Hepatocyte (in vitro differentiated cells): ENCODE measurements around the gene EMC8. TPM values are rescaled to one million over a fixed set of nuclear protein-coding genes. Genes with fewer than 3 reads are reported as not detected.

ENCODE experiments used
- DNase-seq: peaks from one replicate; pipeline ENCODE4 v3.0.0-alpha.2; 2016; ENCODE audit warnings: low spot score
- H2AFZ ChIP-seq: fragments of 200-600 bp; sonication (generic); 2 replicates; pipeline ENCODE4 v1.6.0; 2016; ENCODE audit warnings: antibody characterized with exemption, mild to moderate bottlenecking
- H3K27ac ChIP-seq: fragments of 200-600 bp; sonication (generic); 2 replicates; pipeline ENCODE4 v1.5.1; 2016; ENCODE audit warnings: mild to moderate bottlenecking
- H3K27me3 ChIP-seq: fragments of 200-600 bp; sonication (generic); 2 replicates; pipeline ENCODE4 v1.6.1; 2016
- H3K36me3 ChIP-seq: fragments of 200-600 bp; sonication (generic); replicated peaks from 2 replicates; pipeline ENCODE4 v1.5.1; 2016; ENCODE audit warnings: low read depth; ENCODE audit not compliant: insufficient read depth
- H3K4me1 ChIP-seq: fragments of 200-600 bp; sonication (generic); 2 replicates; pipeline ENCODE4 v1.5.1; 2016; ENCODE audit warnings: mild to moderate bottlenecking, moderate library complexity; ENCODE audit not compliant: insufficient read depth
- H3K4me2 ChIP-seq: fragments of 200-600 bp; sonication (generic); 2 replicates; pipeline ENCODE4 v1.6.0; 2016
- H3K4me3 ChIP-seq: fragments of 200-600 bp; sonication (generic); 2 replicates; pipeline ENCODE4 v1.5.1; 2016; ENCODE audit warnings: mild to moderate bottlenecking
- H3K79me2 ChIP-seq: fragments of 200-600 bp; sonication (generic); 2 replicates; pipeline ENCODE4 v1.6.0; 2017; ENCODE audit warnings: mild to moderate bottlenecking
- H3K9me2 ChIP-seq: fragments of 200-600 bp; sonication (generic); replicated peaks from 2 replicates; pipeline ENCODE4 v1.6.0; 2017; ENCODE audit warnings: mild to moderate bottlenecking; ENCODE audit not compliant: insufficient read depth
- H3K9me3 ChIP-seq: fragments of 200-600 bp; sonication (generic); 2 replicates; pipeline ENCODE4 v1.5.1; 2016; ENCODE audit warnings: low read depth, mild to moderate bottlenecking
- H4K20me1 ChIP-seq: fragments of 200-600 bp; sonication (generic); 2 replicates; pipeline ENCODE4 v1.6.0; 2016; ENCODE audit warnings: mild to moderate bottlenecking; ENCODE audit not compliant: insufficient read depth, poor library complexity, severe bottlenecking
- CTCF ChIP-seq: fragments of 200-600 bp; sonication (generic); IDR thresholded peaks from 2 replicates; pipeline ENCODE4 v1.5.1; 2016; ENCODE audit warnings: antibody characterized with exemption, mild to moderate bottlenecking; ENCODE audit not compliant: poor library complexity
- EZH2 ChIP-seq: fragments of 200-600 bp; sonication (generic); IDR thresholded peaks from 2 replicates; pipeline ENCODE4 v1.6.1; 2016; ENCODE audit warnings: antibody characterized with exemption, mild to moderate bottlenecking, borderline replicate concordance
- EZH2phosphoT487 ChIP-seq: fragments of 200-600 bp; sonication (generic); IDR thresholded peaks from one replicate; pipeline ENCODE4 v1.6.1; 2018; ENCODE audit warnings: antibody characterized with exemption, mild to moderate bottlenecking, low read depth, moderate library complexity; ENCODE audit not compliant: unreplicated experiment, severe bottlenecking
- WGBS: methylation state at CpG from one replicate; pipeline ENCODE4 v1.1.6; 2016; ENCODE audit warnings: low lambda C conversion rate; ENCODE audit errors: missing lambda C conversion rate; 5-methylcytosine and 5-hydroxymethylcytosine counted together
- polyA plus RNA-seq: library from polyadenylated mRNA; unstranded; fragments of >200 nt; fragmentation: Nextera tagmentation; extraction: Ambion mirVana; gene quantifications from 2 replicates; pipeline ENCODE4 v1.2.1, GENCODE V29; 2016
- total RNA-seq: library from RNA; depleted of rRNA; stranded (reverse); fragments of >200 nt; gene quantifications from 2 replicates; pipeline ENCODE4 v1.2.3, GENCODE V29; 2014

Gene EMC8
- total and polyA plus RNA-seq, 2 experiments from 2014 or later, result 35.0 to 50.6 TPM

- Histone ChIP-seq H3K9me3 (no peaks in the 10 kb centered on the region), H3K27ac (no peak overlapping the region), H3K27me3 (no peaks in the 10 kb centered on the region), H3K9me2 (no peaks in the 10 kb centered on the region), H3K4me2 (no peak overlapping the region), H2AFZ (no peak overlapping the region), H3K36me3 (no peaks in the 10 kb centered on the region), H3K79me2 (no peaks in the 10 kb centered on the region), H3K4me3 (no peak overlapping the region), H3K4me1 (no peaks in the 10 kb centered on the region), H4K20me1 (no peaks in the 10 kb centered on the region)
- no peak for DNase-seq
- WGBS, result 93% methylated on average over 9 of the region's 9 CpGs
- no peak for TF ChIP-seq CTCF
- no peak for TF ChIP-seq EZH2phosphoT487
- no peak for TF ChIP-seq EZH2
Measured at GRCh38 chr16:85842435-85842834, 43.1 kb upstream of the EMC8 start.

- WGBS, result 95% methylated on average over 10 of the region's 10 CpGs
- Histone ChIP-seq H3K27me3 (no peaks in the 10 kb centered on the region), H3K9me3 (no peaks in the 10 kb centered on the region), H3K4me1 (no peaks in the 10 kb centered on the region), H3K9me2 (no peaks in the 10 kb centered on the region), H3K4me2 (no peak overlapping the region), H3K4me3 (no peak overlapping the region), H3K79me2 (no peaks in the 10 kb centered on the region), H2AFZ (no peak overlapping the region), H3K27ac (no peak overlapping the region), H4K20me1 (no peaks in the 10 kb centered on the region), H3K36me3 (no peaks in the 10 kb centered on the region)
- no peak for DNase-seq
- TF ChIP-seq CTCF (no peak), EZH2 (no peak), EZH2phosphoT487 (no peak)
Measured at GRCh38 chr16:85840801-85841200, 41.5 kb upstream of the EMC8 start.

- no peaks in the 10 kb centered on the region for H3K9me2 ChIP-seq
Measured at GRCh38 chr16:85840395-85840794, 41.1 kb upstream of the EMC8 start.

More at GRCh38 chr16:85840395-85840794, 41.1 kb upstream of the EMC8 start:
- H3K27me3 ChIP-seq, result no peaks in the 10 kb centered on the region
- H3K4me2 ChIP-seq, result no peak overlapping the region
- H4K20me1 ChIP-seq, result no peaks in the 10 kb centered on the region
- no peak overlapping the region for H3K27ac ChIP-seq
- no peak overlapping the region for H3K4me3 ChIP-seq
- H3K36me3 ChIP-seq, result no peaks in the 10 kb centered on the region
- H3K4me1 ChIP-seq, result no peaks in the 10 kb centered on the region
- no peaks in the 10 kb centered on the region for H3K79me2 ChIP-seq
- DNase-seq, result no peak
- TF ChIP-seq CTCF (no peak), EZH2phosphoT487 (no peak), EZH2 (no peak)
- H2AFZ ChIP-seq, result no peak overlapping the region
- H3K9me3 ChIP-seq, result no peaks in the 10 kb centered on the region
- WGBS, result 92% methylated on average over 9 of the region's 9 CpGs
